HepG2 (cell line): ENCODE measurements around the gene CCNYL1. TPM values are rescaled to one million over a fixed set of nuclear protein-coding genes. Genes with fewer than 3 reads are reported as not detected.

Experiments
- AHR ChIP-seq: IDR thresholded peaks from 2 replicates; pipeline ENCODE4 v1.6.1; 2018; ENCODE audit warnings: missing genetic modification reagents, missing compliant biosample characterization
- BRD4 ChIP-seq: sonication (generic); formaldehyde crosslinking; IDR thresholded peaks from 2 replicates; pipeline ENCODE4 v1.4.0; 2020; ENCODE audit warnings: missing genetic modification reagents
- CBX5 ChIP-seq: sonication (generic); formaldehyde crosslinking; IDR thresholded peaks from 2 replicates; pipeline ENCODE4 v1.4.0; 2020; ENCODE audit warnings: missing genetic modification reagents, borderline replicate concordance
- HOXA9 ChIP-seq: sonication (generic); formaldehyde crosslinking; IDR thresholded peaks from 2 replicates; pipeline ENCODE4 v1.8.1; 2022; ENCODE audit warnings: missing genetic modification reagents, mild to moderate bottlenecking, moderate library complexity, borderline replicate concordance
- KLF13 ChIP-seq: sonication (generic); formaldehyde crosslinking; IDR thresholded peaks from 2 replicates; pipeline ENCODE4 v1.4.0; 2020; ENCODE audit warnings: mild to moderate bottlenecking, missing genetic modification reagents
- MIER3 ChIP-seq: IDR thresholded peaks from 2 replicates; pipeline ENCODE4 v1.6.1; 2016; ENCODE audit warnings: missing compliant biosample characterization, borderline replicate concordance
- NFE2 ChIP-seq: sonication (generic); formaldehyde crosslinking; IDR thresholded peaks from 2 replicates; pipeline ENCODE4 v1.4.0; 2020; ENCODE audit warnings: missing genetic modification reagents
- NFKB2 ChIP-seq: sonication (generic); formaldehyde crosslinking; IDR thresholded peaks from 2 replicates; pipeline ENCODE4 v1.4.0; 2020; ENCODE audit warnings: missing genetic modification reagents, borderline replicate concordance
- NFRKB ChIP-seq: fragments of 450-650 bp; IDR thresholded peaks from 2 replicates; pipeline ENCODE4 v1.6.1; 2017
- NONO ChIP-seq, 2 experiments: fragments of 450-650 bp in 1 of 2; sonication (generic) in 1 of 2; formaldehyde crosslinking in 1 of 2; IDR thresholded peaks in 1 of 2; conservative IDR thresholded peaks in 1 of 2; 2 replicates each; pipeline versions ENCODE4 v1.6.1 to v1.8.0; 2017 to 2022; ENCODE audit warnings: mild to moderate bottlenecking in 1 of 2, missing genetic modification reagents in 1 of 2, moderate library complexity in 1 of 2
- REPIN1 ChIP-seq: sonication (generic); formaldehyde crosslinking; IDR thresholded peaks from 2 replicates; pipeline ENCODE4 v1.8.0; 2022; ENCODE audit warnings: missing genetic modification reagents, low read depth, mild to moderate bottlenecking, borderline replicate concordance
- ZFP1 ChIP-seq: IDR thresholded peaks from 2 replicates; pipeline ENCODE4 v1.6.1; 2016
- ZNF121 ChIP-seq: sonication (generic); formaldehyde crosslinking; IDR thresholded peaks from 2 replicates; pipeline ENCODE4 v1.5.0; 2020; ENCODE audit warnings: mild to moderate bottlenecking, missing genetic modification reagents
- ZNF431 ChIP-seq: sonication (generic); formaldehyde crosslinking; IDR thresholded peaks from 2 replicates; pipeline ENCODE4 v1.9.0; 2022; ENCODE audit warnings: missing genetic modification reagents, low read depth, mild to moderate bottlenecking, borderline replicate concordance
- ZNF550 ChIP-seq: sonication (generic); formaldehyde crosslinking; IDR thresholded peaks from 2 replicates; pipeline ENCODE4 v1.4.0; 2020; ENCODE audit warnings: mild to moderate bottlenecking, missing genetic modification reagents, borderline replicate concordance
- ZNF564 ChIP-seq: sonication (generic); formaldehyde crosslinking; IDR thresholded peaks from 2 replicates; pipeline ENCODE4 v1.8.1; 2023; ENCODE audit warnings: mild to moderate bottlenecking, missing genetic modification reagents
- ZNF607 ChIP-seq: sonication (generic); formaldehyde crosslinking; IDR thresholded peaks from 2 replicates; pipeline ENCODE4 v1.5.1; 2020; ENCODE audit warnings: missing genetic modification reagents, mild to moderate bottlenecking, borderline replicate concordance
- ZNF713 ChIP-seq: sonication (generic); formaldehyde crosslinking; IDR thresholded peaks from 2 replicates; pipeline ENCODE4 v1.4.0; 2020; ENCODE audit warnings: mild to moderate bottlenecking, missing genetic modification reagents
- ZNF737 ChIP-seq: sonication (generic); formaldehyde crosslinking; IDR thresholded peaks from 2 replicates; pipeline ENCODE4 v1.5.0; 2020; ENCODE audit warnings: missing genetic modification reagents, mild to moderate bottlenecking, borderline replicate concordance
- polyA plus RNA-seq, 8 experiments: library from polyadenylated mRNA; depleted of rRNA in 3 of 8; stranded (reverse) in 7 of 8; unstranded in 1 of 8; fragments of >200 nt; fragmentation: Illumina TruSeq in 4 of 8; extraction: Trizol in 4 of 8; gene quantifications; 2 replicates each; pipeline versions ENCODE4 v1.2.1 to v1.2.3, GENCODE V29; 2011 to 2016; ENCODE audit warnings: low read depth in 4 of 8, missing spikeins in 1 of 8, mixed read lengths in 1 of 8; ENCODE audit not compliant: insufficient read depth in 1 of 8
- total RNA-seq, 5 experiments: library from RNA; depleted of rRNA; stranded (reverse); fragments of >200 nt; fragmentation: Illumina TruSeq; extraction: Trizol; gene quantifications; 2 replicates each; pipeline ENCODE4 v1.2.3, GENCODE V29; 2016; ENCODE audit warnings: low read depth in 1 of 5
- TF ChIP-seq, protein P1 (sequence below): IDR thresholded peaks from 2 replicates; pipeline ENCODE4 v1.6.1; 2012; ENCODE audit warnings: inconsistent platforms
- TF ChIP-seq, protein P2 (sequence below): sonication (generic); formaldehyde crosslinking; IDR thresholded peaks from 2 replicates; pipeline ENCODE4 v1.5.0; 2020; ENCODE audit warnings: mild to moderate bottlenecking, missing genetic modification reagents
- TF ChIP-seq, protein P3 (sequence below): sonication (generic); formaldehyde crosslinking; IDR thresholded peaks from 2 replicates; pipeline ENCODE4 v1.4.0; 2020; ENCODE audit warnings: missing genetic modification reagents
- TF ChIP-seq, protein P4 (sequence below): sonication (generic); formaldehyde crosslinking; IDR thresholded peaks from 2 replicates; pipeline ENCODE4 v1.4.0; 2020; ENCODE audit warnings: missing genetic modification reagents
- TF ChIP-seq, protein P5 (sequence below): sonication (generic); formaldehyde crosslinking; IDR thresholded peaks from 2 replicates; pipeline ENCODE4 v1.4.0; 2020; ENCODE audit warnings: missing genetic modification reagents, borderline replicate concordance

CCNYL1 gene
- total and polyA plus RNA-seq, 2 of the 13 experiments (the other 11 are each of a cell fraction or from before 2014, with no cell fraction given) = 12.5 to 16.2 TPM

DNA sequence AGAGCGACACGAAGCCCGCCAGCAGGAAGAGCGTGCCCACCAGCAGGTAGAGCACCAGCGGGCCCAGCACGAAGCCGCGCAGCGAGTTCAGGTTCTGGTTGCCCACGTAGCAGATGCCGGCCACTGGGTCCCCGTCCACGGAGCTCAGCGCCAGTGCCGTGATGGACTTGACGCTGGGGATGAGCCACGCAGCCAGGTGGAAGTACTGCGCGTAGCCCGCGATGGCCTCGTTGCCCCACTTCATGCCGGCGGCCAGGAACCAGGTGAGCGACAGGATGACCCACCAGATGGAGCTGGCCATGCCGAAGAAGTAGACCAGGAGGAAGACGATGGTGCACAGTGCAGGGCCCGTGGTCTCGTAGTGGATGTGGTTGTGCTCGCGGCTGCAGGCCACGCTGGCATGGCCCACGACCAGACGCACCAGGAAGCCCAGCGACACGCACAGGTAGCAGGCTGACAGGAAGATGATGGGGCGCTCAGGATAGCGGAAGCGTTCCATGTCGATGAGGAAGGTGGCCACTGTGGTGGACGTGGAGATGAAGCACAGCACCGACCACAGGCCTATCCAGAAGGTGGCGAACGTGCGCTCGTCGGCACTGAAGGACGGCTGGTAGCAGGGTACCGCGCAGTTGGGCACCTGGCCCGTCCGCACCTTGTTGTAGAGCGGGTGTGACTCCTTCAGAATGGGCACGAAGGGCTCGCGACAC lies 56.2 kb downstream of the CCNYL1 start (continued):
- TF ChIP-seq ZNF713 (CRISPR knock-in tag) = no peak
- peak; percentile 69; the same call in 1 of the 2 replicates for TF ChIP-seq HOXA9 (CRISPR knock-in tag)
- no peak for TF ChIP-seq ZNF607
- no peak for TF ChIP-seq NONO (IDR thresholded peaks at IDR 0.05)
- peak; percentile 73 for TF ChIP-seq NONO (CRISPR knock-in tag; conservative IDR thresholded peaks at IDR 0.05)
- TF ChIP-seq NFKB2 = peak; percentile 9; the same call in 1 of the 2 replicates
- TF ChIP-seq, protein P1, sequence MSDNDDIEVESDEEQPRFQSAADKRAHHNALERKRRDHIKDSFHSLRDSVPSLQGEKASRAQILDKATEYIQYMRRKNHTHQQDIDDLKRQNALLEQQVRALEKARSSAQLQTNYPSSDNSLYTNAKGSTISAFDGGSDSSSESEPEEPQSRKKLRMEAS = peak; percentile 59
- TF ChIP-seq KLF13 = no peak
- 0 out of 2 replicates have a peak, but pooled peaks have one; percentile 75 for TF ChIP-seq BRD4
- TF ChIP-seq, protein P2, sequence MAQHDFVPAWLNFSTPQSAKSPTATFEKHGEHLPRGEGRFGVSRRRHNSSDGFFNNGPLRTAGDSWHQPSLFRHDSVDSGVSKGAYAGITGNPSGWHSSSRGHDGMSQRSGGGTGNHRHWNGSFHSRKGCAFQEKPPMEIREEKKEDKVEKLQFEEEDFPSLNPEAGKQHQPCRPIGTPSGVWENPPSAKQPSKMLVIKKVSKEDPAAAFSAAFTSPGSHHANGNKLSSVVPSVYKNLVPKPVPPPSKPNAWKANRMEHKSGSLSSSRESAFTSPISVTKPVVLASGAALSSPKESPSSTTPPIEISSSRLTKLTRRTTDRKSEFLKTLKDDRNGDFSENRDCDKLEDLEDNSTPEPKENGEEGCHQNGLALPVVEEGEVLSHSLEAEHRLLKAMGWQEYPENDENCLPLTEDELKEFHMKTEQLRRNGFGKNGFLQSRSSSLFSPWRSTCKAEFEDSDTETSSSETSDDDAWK = no peak
- TF ChIP-seq ZNF564 (CRISPR knock-in tag) = peak; percentile 42; the same call in 1 of the 2 replicates
- peak; percentile 23; the same call in 1 of the 2 replicates for TF ChIP-seq ZNF550
- TF ChIP-seq CBX5 (CRISPR knock-in tag) = no peak; the same call in 1 of the 2 replicates
- TF ChIP-seq, protein P3, sequence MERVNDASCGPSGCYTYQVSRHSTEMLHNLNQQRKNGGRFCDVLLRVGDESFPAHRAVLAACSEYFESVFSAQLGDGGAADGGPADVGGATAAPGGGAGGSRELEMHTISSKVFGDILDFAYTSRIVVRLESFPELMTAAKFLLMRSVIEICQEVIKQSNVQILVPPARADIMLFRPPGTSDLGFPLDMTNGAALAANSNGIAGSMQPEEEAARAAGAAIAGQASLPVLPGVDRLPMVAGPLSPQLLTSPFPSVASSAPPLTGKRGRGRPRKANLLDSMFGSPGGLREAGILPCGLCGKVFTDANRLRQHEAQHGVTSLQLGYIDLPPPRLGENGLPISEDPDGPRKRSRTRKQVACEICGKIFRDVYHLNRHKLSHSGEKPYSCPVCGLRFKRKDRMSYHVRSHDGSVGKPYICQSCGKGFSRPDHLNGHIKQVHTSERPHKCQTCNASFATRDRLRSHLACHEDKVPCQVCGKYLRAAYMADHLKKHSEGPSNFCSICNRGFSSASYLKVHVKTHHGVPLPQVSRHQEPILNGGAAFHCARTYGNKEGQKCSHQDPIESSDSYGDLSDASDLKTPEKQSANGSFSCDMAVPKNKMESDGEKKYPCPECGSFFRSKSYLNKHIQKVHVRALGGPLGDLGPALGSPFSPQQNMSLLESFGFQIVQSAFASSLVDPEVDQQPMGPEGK (CRISPR knock-in tag) = peak; percentile 50; the same call in 1 of the 2 replicates
- TF ChIP-seq REPIN1 = 0 out of 2 replicates have a peak, but pooled peaks have one; percentile 35
- TF ChIP-seq, protein P4, sequence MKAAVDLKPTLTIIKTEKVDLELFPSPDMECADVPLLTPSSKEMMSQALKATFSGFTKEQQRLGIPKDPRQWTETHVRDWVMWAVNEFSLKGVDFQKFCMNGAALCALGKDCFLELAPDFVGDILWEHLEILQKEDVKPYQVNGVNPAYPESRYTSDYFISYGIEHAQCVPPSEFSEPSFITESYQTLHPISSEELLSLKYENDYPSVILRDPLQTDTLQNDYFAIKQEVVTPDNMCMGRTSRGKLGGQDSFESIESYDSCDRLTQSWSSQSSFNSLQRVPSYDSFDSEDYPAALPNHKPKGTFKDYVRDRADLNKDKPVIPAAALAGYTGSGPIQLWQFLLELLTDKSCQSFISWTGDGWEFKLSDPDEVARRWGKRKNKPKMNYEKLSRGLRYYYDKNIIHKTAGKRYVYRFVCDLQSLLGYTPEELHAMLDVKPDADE = no peak
- peak; percentile 57; the same call in 1 of the 2 replicates for TF ChIP-seq MIER3 (CRISPR knock-in tag)
- TF ChIP-seq, protein P5, sequence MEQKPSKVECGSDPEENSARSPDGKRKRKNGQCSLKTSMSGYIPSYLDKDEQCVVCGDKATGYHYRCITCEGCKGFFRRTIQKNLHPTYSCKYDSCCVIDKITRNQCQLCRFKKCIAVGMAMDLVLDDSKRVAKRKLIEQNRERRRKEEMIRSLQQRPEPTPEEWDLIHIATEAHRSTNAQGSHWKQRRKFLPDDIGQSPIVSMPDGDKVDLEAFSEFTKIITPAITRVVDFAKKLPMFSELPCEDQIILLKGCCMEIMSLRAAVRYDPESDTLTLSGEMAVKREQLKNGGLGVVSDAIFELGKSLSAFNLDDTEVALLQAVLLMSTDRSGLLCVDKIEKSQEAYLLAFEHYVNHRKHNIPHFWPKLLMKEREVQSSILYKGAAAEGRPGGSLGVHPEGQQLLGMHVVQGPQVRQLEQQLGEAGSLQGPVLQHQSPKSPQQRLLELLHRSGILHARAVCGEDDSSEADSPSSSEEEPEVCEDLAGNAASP (CRISPR knock-in tag) = peak; percentile 18; the same call in 1 of the 2 replicates
- no peak for TF ChIP-seq NFRKB
- TF ChIP-seq AHR (CRISPR knock-in tag) = peak; percentile 7; the same call in 1 of the 2 replicates
- TF ChIP-seq ZNF737 (CRISPR knock-in tag) = peak; percentile 14; the same call in 1 of the 2 replicates
- TF ChIP-seq ZFP1 (CRISPR knock-in tag) = no peak
- peak; percentile 57 for TF ChIP-seq ZNF121 (CRISPR knock-in tag)
- TF ChIP-seq NFE2 (CRISPR knock-in tag) = no peak
- TF ChIP-seq ZNF431 = peak; percentile 4; the same call in 1 of the 2 replicates
